HEK293 (cell line): ENCODE measurements around the gene PTPDC1.

Source experiments
- CTCF ChIP-seq: fragments of 450-650 bp; formaldehyde crosslinking; IDR thresholded peaks from 2 replicates; pipeline ENCODE4 v1.5.1; 2016; ENCODE audit warnings: missing biosample characterization, missing genetic modification characterization
- KLF10 ChIP-seq: fragments of 450-650 bp; IDR thresholded peaks from 2 replicates; pipeline ENCODE4 v1.5.1; 2018; ENCODE audit warnings: missing biosample characterization, mild to moderate bottlenecking, missing genetic modification characterization
- SCRT2 ChIP-seq: fragments of 450-650 bp; formaldehyde crosslinking; IDR thresholded peaks from 2 replicates; pipeline ENCODE4 v1.5.1; 2016; ENCODE audit warnings: missing biosample characterization, missing genetic modification characterization
- ZNF174 ChIP-seq: fragments of 450-650 bp; formaldehyde crosslinking; IDR thresholded peaks from 2 replicates; pipeline ENCODE4 v1.5.0; 2017; ENCODE audit warnings: missing biosample characterization, mild to moderate bottlenecking, missing genetic modification characterization
- ZNF23 ChIP-seq: fragments of 450-650 bp; formaldehyde crosslinking; IDR thresholded peaks from 2 replicates; pipeline ENCODE4 v1.5.1; 2016; ENCODE audit warnings: missing biosample characterization, missing genetic modification characterization, borderline replicate concordance
- ZNF768 ChIP-seq: fragments of 450-650 bp; formaldehyde crosslinking; IDR thresholded peaks from 2 replicates; pipeline ENCODE4 v1.5.1; 2018; ENCODE audit warnings: missing biosample characterization, mild to moderate bottlenecking, missing genetic modification characterization

GRCh38 chr9:94112716-94113465 is 28.6 kb downstream of the PTPDC1 start:
- TF ChIP-seq ZNF768 (no peak), CTCF (tag by site-specific recombination) (no peak), ZNF174 (tag by site-specific recombination) (no peak), ZNF23 (tag by site-specific recombination) (no peak), SCRT2 (tag by site-specific recombination) (no peak), KLF10 (tag by site-specific recombination) (no peak)
